GM23338 (cell line): ENCODE data around the gene SRP14. TPM values are rescaled to one million over a fixed set of nuclear protein-coding genes. Genes with fewer than 3 reads are reported as not detected.
"Not testable (repeated sequence)": the region's sequence is repeated elsewhere in the genome, so short reads cannot be mapped to it uniquely, and the experiment has no call there.

Experiments used
- ATAC-seq: fragments of 200-7000 bp; cut with Tn5 transposase; 3 replicates; pipeline ENCODE4 v1.9.1; 2020
- DNase-seq: peaks from one replicate; pipeline ENCODE4 v3.0.0-alpha.2; 2015; ENCODE audit warnings: low spot score
- H2AFZ ChIP-seq: fragments of 200-600 bp; sonication (generic); 2 replicates; pipeline ENCODE4 v1.8.0; 2016; ENCODE audit warnings: antibody characterized with exemption, mild to moderate bottlenecking, moderate library complexity
- H3F3A ChIP-seq: fragments of 200-600 bp; sonication (generic); replicated peaks from 2 replicates; pipeline ENCODE4 v1.8.0; 2017; ENCODE audit warnings: antibody characterized with exemption, mixed run types, low read depth
- H3K27ac ChIP-seq: fragments of 200-600 bp; sonication (generic); 2 replicates; pipeline ENCODE4 v1.6.1; 2016; ENCODE audit warnings: low read depth
- H3K27me3 ChIP-seq: fragments of 200-600 bp; sonication (generic); 2 replicates; pipeline ENCODE4 v1.8.0; 2016; ENCODE audit warnings: mild to moderate bottlenecking, mixed run types, moderate library complexity; ENCODE audit not compliant: insufficient read depth
- H3K36me3 ChIP-seq: fragments of 200-600 bp; sonication (generic); 2 replicates; pipeline ENCODE4 v1.8.0; 2016; ENCODE audit warnings: mild to moderate bottlenecking; ENCODE audit not compliant: insufficient read depth
- H3K4me1 ChIP-seq: fragments of 200-600 bp; sonication (generic); 2 replicates; pipeline ENCODE4 v1.8.0; 2016; ENCODE audit warnings: mild to moderate bottlenecking, moderate library complexity; ENCODE audit not compliant: insufficient read depth
- H3K4me2 ChIP-seq: fragments of 200-600 bp; sonication (generic); 2 replicates; pipeline ENCODE4 v1.7.1; 2017; ENCODE audit warnings: mixed run types
- H3K4me3 ChIP-seq: fragments of 200-600 bp; sonication (generic); 2 replicates; pipeline ENCODE4 v1.6.1; 2016; ENCODE audit warnings: mixed run types
- H3K79me2 ChIP-seq: fragments of 200-600 bp; sonication (generic); replicated peaks from 2 replicates; pipeline ENCODE4 v1.8.0; 2017; ENCODE audit warnings: mild to moderate bottlenecking; ENCODE audit not compliant: insufficient read depth
- H3K9me2 ChIP-seq: fragments of 200-600 bp; sonication (generic); 2 replicates; pipeline ENCODE4 v1.8.0; 2017; ENCODE audit not compliant: insufficient read depth
- H4K20me1 ChIP-seq: fragments of 200-600 bp; sonication (generic); replicated peaks from 2 replicates; pipeline ENCODE4 v1.8.0; 2017; ENCODE audit warnings: mild to moderate bottlenecking; ENCODE audit not compliant: insufficient read depth
- H3K27ac Mint-ChIP-seq: 2 replicates; pipeline ENCODE4 v1.8.0; 2020; ENCODE audit warnings: inconsistent platforms, mild to moderate bottlenecking, moderate library complexity, mixed read lengths
- H3K27me3 Mint-ChIP-seq: 3 replicates; pipeline ENCODE4 v1.8.0; 2022; ENCODE audit warnings: low read depth, mild to moderate bottlenecking, moderate library complexity, mixed read lengths, inconsistent platforms; ENCODE audit not compliant: insufficient read depth, poor library complexity
- H3K36me3 Mint-ChIP-seq: 3 replicates; pipeline ENCODE4 v1.8.0; 2021; ENCODE audit warnings: low read depth, mild to moderate bottlenecking, inconsistent platforms, moderate library complexity, mixed read lengths
- H3K4me1 Mint-ChIP-seq: 3 replicates; pipeline ENCODE4 v1.8.0; 2020; ENCODE audit warnings: mild to moderate bottlenecking, inconsistent platforms, mixed read lengths
- H3K4me3 Mint-ChIP-seq: 3 replicates; pipeline ENCODE4 v1.8.0; 2021; ENCODE audit warnings: moderate library complexity, mild to moderate bottlenecking, inconsistent platforms, mixed read lengths
- H3K9me3 Mint-ChIP-seq: 3 replicates; pipeline ENCODE4 v1.8.0; 2020; ENCODE audit warnings: moderate library complexity, mild to moderate bottlenecking, inconsistent platforms, mixed read lengths
- CTCF ChIP-seq, 2 experiments: fragments of 200-600 bp in 1 of 2; sonication (generic) in 1 of 2; conservative IDR thresholded peaks; 2 replicates each; pipeline versions ENCODE4 v1.5.1 to v1.6.1; 2016 to 2017; ENCODE audit warnings: antibody characterized with exemption in 2 of 2, low read depth in 2 of 2, mild to moderate bottlenecking in 2 of 2, moderate library complexity in 1 of 2
- ETS1 ChIP-seq: IDR thresholded peaks from 2 replicates; pipeline ENCODE4 v1.6.1; 2016; ENCODE audit warnings: antibody characterized with exemption
- EZH2 ChIP-seq: fragments of 200-600 bp; sonication (generic); IDR thresholded peaks from one replicate; pipeline ENCODE4 v1.8.0; 2017; ENCODE audit warnings: antibody characterized with exemption, mild to moderate bottlenecking, low read depth; ENCODE audit not compliant: unreplicated experiment
- JUNB ChIP-seq: IDR thresholded peaks from one replicate; pipeline ENCODE4 v1.6.1; 2016; ENCODE audit warnings: antibody characterized with exemption; ENCODE audit not compliant: unreplicated experiment
- polyA plus RNA-seq: library from polyadenylated mRNA; unstranded; fragments of >200 nt; fragmentation: Nextera tagmentation; extraction: Ambion mirVana; gene quantifications from 2 replicates; pipeline ENCODE4 v1.2.1, GENCODE V29; 2016
- total RNA-seq: library from RNA; depleted of rRNA; stranded (reverse); fragments of >200 nt; shearing (Covaris generic); gene quantifications from 2 replicates; pipeline ENCODE4 v1.2.3, GENCODE V29; 2014

Gene SRP14
- total and polyA plus RNA-seq, 2 experiments from 2014 or later = 249 to 1,412 TPM

- no peak overlapping the region for H3K27ac Mint-ChIP-seq
- ATAC-seq = no peak
- Histone ChIP-seq H3K4me2 (no peak overlapping the region), H4K20me1 (no peaks in the 10 kb centered on the region), H3K4me1 (no peaks in the 10 kb centered on the region), H3F3A (peaks cover 22% of the 10 kb centered on the region), H3K27ac (no peak overlapping the region; the same call in 1 of the 2 replicates), H3K36me3 (peaks cover 87% of the 10 kb centered on the region), H3K9me2 (peaks cover 3% of the 10 kb centered on the region; the same call in 1 of the 2 replicates), H3K79me2 (no peaks in the 10 kb centered on the region), H3K27me3 (no peaks in the 10 kb centered on the region), H2AFZ (no peak overlapping the region), H3K4me3 (no peak overlapping the region)
- no peak overlapping the region for H3K4me3 Mint-ChIP-seq
- peaks cover 3% of the 10 kb centered on the region for H3K27me3 Mint-ChIP-seq
- TF ChIP-seq ETS1 (no peak), EZH2 (no peak), JUNB (no peak)
- no peaks in the 10 kb centered on the region for H3K4me1 Mint-ChIP-seq
- DNase-seq = no peak
- H3K9me3 Mint-ChIP-seq = peaks cover 42% of the 10 kb centered on the region
- peaks cover 94% of the 10 kb centered on the region for H3K36me3 Mint-ChIP-seq
Measured at GRCh38 chr15:40016224-40016865, 22.6 kb downstream of the SRP14 start.

- Histone ChIP-seq H3K27ac (no peak overlapping the region), H3K4me1 (no peaks in the 10 kb centered on the region), H3K9me2 (peaks cover 3% of the 10 kb centered on the region; the same call in 1 of the 2 replicates), H3K79me2 (no peaks in the 10 kb centered on the region), H3K27me3 (no peaks in the 10 kb centered on the region), H3K36me3 (peaks cover 90% of the 10 kb centered on the region), H4K20me1 (no peaks in the 10 kb centered on the region), H3F3A (peaks cover 18% of the 10 kb centered on the region), H3K4me2 (no peak overlapping the region), H3K4me3 (no peak overlapping the region), H2AFZ (no peak overlapping the region)
- no peak for ATAC-seq
- DNase-seq = no peak
- peaks cover 94% of the 10 kb centered on the region for H3K36me3 Mint-ChIP-seq
- peaks cover 5% of the 10 kb centered on the region for H3K27me3 Mint-ChIP-seq
- no peak overlapping the region for H3K4me3 Mint-ChIP-seq
- H3K27ac Mint-ChIP-seq = no peak overlapping the region
- H3K9me3 Mint-ChIP-seq = peaks cover 42% of the 10 kb centered on the region
- no peaks in the 10 kb centered on the region for H3K4me1 Mint-ChIP-seq
- TF ChIP-seq CTCF (conservative IDR thresholded peaks at IDR 0.05; ENCODE audit: low read depth in 2 of 2) = no peak
Measured at GRCh38 chr15:40014390-40014789, 24.6 kb downstream of the SRP14 start.

- not testable (repeated sequence) for H3K27me3 Mint-ChIP-seq, H4K20me1 ChIP-seq, H3K9me2 ChIP-seq, H3K4me3 ChIP-seq, H3K4me3 Mint-ChIP-seq, H3K27me3 ChIP-seq, H3K27ac ChIP-seq, DNase-seq, H3K4me1 Mint-ChIP-seq, H2AFZ ChIP-seq, H3K4me1 ChIP-seq, H3K27ac Mint-ChIP-seq, H3K79me2 ChIP-seq, H3K4me2 ChIP-seq, ATAC-seq
- Histone ChIP-seq H3K36me3 (peaks cover 87% of the 10 kb centered on the region), H3F3A (peaks cover 13% of the 10 kb centered on the region)
- H3K9me3 Mint-ChIP-seq = peaks cover 42% of the 10 kb centered on the region
- H3K36me3 Mint-ChIP-seq = peaks cover 95% of the 10 kb centered on the region
Measured at GRCh38 chr15:40013372-40013771, 25.6 kb downstream of the SRP14 start.
